Measurements from ENCODE around the gene ABCB10.
"Not testable (repeated sequence)": the region's sequence is repeated elsewhere in the genome, so short reads cannot be mapped to it uniquely, and the experiment has no call there.

ABCB10 gene

GRCh38 chr1:229535230-229535629 lies 23.3 kb downstream of the ABCB10 start:
- no peak for DNase-seq

DNA sequence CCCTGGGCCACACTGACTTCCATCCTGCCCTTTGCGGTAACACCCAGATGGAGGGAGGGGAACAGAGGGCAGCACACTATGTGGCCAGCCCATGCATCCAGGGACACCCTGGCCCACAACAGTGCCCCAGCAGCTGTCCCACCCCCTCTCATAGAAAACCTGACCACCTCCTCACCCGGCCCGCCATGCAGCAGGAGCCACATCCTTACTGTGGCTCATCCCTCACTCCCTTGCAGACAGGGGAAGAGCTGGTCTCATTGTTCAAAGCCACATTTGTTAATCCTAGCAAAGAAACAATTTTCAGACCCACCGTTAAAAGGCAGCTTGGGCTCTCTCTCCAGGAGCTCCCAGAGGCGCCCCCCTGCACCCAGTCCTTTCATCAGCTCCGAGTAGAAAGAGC lies 27.2 kb downstream of the ABCB10 start:
- no peak for DNase-seq

DNA sequence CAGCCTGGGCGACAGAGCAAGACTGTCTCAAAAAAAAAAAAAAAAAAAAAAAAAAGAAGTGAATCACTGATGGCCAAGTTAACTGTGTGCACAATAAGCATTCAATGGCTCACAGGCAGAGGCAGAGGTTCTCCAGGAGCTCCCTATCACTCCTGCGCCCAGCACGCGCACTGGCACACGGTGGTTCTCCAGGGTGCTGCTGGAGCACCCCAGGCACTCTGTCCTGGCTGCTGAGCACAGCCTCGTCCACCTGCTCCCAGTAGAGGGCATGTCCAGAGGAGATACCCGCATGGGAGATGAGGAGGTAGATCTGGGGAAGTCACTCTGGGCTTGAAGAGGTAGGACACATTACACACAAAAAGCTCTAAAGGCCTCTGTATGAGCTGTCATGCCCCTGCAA lies 28.9 kb downstream of the ABCB10 start:
- DNase-seq, result no peak

GRCh38 chr1:229526695-229527094 lies 31.8 kb downstream of the ABCB10 start:
- DNase-seq, result no peak

GRCh38 chr1:229523052-229523451 lies 35.5 kb downstream of the ABCB10 start:
- no peak for DNase-seq

GRCh38 chr1:229514578-229515275 lies 43.8 kb downstream of the ABCB10 start:
- peak in 2 of 4 experiments; percentile 8 to 10 for DNase-seq

DNA sequence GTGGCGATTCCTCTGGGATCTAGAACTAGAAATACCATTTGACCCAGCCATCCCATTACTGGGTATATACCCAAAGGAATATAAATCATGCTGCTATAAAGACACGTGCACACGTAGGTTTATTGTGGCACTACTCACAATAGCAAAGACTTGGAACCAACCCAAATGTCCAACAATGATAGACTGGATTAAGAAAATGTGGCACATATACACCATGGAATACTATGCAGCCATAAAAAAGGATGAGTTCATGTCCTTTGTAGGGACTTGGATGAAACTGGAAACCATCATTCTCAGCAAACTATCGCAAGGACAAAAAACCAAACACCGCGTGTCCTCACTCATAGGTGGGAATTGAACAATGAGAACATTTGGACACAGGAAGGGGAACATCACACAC lies 46.9 kb downstream of the ABCB10 start:
- not testable (repeated sequence) for DNase-seq

DNA sequence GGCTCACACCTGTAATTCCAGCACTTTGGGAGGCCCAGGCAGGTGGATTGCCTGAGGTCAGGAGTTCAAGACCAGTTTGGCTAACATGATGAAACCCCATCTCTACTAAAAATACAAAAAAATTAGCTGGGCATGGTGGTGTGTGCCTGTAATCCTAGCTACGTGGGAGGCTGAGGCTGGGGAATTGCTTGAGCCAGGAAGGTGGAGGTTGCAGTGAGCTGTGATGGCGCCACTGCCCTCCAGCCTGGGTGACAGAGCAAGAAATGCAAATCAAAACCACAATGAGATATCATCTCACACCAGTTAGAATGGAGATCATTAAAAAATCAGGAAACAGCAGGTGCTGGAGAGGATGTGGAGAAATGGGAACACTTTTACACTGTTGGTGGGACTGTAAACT lies 47.3 kb downstream of the ABCB10 start:
- DNase-seq, result not testable (repeated sequence)

GRCh38 chr1:229509576-229509975 lies 48.9 kb downstream of the ABCB10 start:
- no peak for DNase-seq

- no peak for DNase-seq
Measured at GRCh38 chr1:229508823-229509337, 49.6 kb downstream of the ABCB10 start.

- peak; percentile 94 to 99 (median 96) for DNase-seq
Measured at GRCh38 chr1:229507951-229508822, 50.3 kb downstream of the ABCB10 start, which contains the start of gene NUP133. NUP133 (minus strand) TSS chr1:229508341; CDS start chr1:229508249, 92 bp downstream.

- no peak for DNase-seq
Measured at GRCh38 chr1:229507502-229507901, 51.0 kb downstream of the ABCB10 start.

- DNase-seq, result no peak
Measured at GRCh38 chr1:229506633-229507032, 51.9 kb downstream of the ABCB10 start.

DNA sequence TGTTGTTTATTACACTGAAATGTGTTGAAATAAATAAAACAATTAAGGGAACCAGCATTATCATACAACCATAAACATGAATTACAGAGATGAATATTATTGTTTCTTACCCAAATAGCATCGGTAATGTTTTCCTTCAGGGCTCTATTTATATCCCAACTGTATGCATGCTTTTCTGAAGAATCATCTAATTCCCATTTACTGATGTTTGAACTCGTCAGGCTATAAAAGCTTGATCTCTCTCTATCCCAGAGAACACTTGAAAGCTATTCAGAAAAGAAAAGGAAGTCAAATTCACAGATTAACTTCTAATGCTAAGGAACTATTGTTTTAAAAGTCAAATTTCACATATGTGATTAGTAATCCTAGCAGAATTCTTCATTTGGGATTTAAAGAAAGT lies 62.7 kb downstream of the ABCB10 start:
- DNase-seq, result no peak

DNA sequence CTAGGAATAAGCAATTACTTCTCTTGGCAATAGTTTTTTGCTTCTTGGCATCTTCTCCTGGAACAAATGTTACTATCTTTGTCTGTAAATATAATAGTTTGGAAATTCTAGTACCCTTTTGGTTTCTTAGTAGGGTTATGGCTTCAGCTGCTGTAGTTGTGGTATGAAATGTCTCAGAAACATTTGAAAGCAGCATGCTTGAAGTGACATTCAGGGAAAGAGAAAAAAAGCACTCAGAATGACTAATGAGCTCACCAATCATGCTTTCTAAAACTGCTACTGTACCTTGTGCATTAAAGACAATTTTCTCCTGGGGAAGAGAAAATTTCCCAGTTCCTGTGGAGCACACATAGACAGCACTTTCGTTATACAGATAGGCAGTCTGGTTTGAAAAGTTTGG lies 71.3 kb downstream of the ABCB10 start:
- DNase-seq, result no peak

GRCh38 chr1:229485318-229485717 lies 73.2 kb downstream of the ABCB10 start:
- no peak for DNase-seq

GRCh38 chr1:229482511-229482910 lies 76.0 kb downstream of the ABCB10 start:
- DNase-seq, result no peak

- no peak for DNase-seq
Measured at GRCh38 chr1:229480495-229480894, 78.0 kb downstream of the ABCB10 start.

- DNase-seq, result no peak
Measured at GRCh38 chr1:229479660-229480399, 78.7 kb downstream of the ABCB10 start.

DNA sequence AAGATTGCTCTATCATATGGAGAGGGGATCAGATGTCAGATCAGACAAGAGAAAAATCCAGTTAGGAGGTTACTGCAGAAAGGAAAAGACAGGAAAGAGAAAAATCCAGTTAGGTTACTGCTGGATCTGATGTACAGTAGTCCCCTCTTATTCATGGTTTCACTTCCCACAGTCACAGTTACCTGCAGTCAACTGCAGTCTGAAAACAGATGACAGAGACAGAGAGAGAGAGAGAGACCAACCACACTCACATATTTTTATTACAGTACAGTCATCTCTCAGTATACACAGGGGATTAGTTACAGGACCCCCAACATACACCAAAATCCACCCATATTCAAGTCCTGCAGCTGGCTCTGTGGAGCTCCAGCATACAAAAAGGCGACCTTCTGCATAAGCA lies 79.7 kb downstream of the ABCB10 start:
- DNase-seq, result no peak

DNA sequence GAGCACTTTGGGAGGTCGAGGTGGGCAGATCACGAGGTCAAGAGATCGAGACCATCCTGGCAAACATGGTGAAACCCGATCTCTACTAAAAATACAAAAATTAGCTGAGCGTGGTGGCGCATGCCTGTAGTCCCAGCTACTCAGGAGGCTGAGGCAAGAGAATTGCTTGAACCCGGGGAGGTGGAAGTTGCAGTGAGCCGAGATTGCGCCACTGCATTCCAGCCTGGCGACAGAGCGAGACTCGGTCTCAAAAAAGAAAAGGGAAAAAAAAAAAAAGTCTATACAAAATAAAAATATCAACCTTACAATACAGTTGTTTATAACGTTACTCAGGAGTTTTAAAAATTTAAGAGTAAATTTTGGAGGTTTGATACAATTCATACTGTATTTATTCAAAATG lies 82.6 kb downstream of the ABCB10 start:
- DNase-seq, result not testable (repeated sequence)

- no peak for DNase-seq
Measured at GRCh38 chr1:229474509-229474908, 84.0 kb downstream of the ABCB10 start.

GRCh38 chr1:229471175-229471574 lies 87.3 kb downstream of the ABCB10 start:
- DNase-seq, result no peak

Measured in activated CD4-positive, CD25-positive, alpha-beta regulatory T cell (primary cell).